Fibroblast of skin of left biceps (primary cell): Measurements from ENCODE around the gene MPZL2.

Source experiments
- DNase-seq, 2 experiments: peaks; one replicate each; pipeline ENCODE4 v3.0.0-alpha.2; 2013; ENCODE audit warnings: low read depth in 2 of 2

The MPZL2 gene

DNA sequence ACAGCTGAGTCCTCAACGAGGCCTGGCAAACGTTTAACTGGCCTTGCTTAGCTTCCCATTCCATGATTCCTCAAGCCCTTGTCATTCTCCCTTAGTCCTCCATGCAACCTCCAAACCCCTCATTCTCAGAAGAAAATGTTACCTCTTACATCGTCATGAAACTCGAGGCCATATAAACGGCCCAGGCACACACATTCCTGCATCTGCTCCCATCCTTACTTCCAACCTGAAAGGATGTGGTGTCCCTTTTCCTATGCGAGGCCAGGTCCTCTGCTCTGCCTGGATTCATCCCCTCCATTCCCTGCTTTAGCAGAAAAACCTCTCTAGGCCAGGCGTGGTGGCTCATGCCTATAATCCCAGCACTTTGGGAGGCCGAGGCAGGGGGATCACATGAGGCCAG is 20.9 kb downstream of the MPZL2 start:
- DNase-seq = no peak

DNA sequence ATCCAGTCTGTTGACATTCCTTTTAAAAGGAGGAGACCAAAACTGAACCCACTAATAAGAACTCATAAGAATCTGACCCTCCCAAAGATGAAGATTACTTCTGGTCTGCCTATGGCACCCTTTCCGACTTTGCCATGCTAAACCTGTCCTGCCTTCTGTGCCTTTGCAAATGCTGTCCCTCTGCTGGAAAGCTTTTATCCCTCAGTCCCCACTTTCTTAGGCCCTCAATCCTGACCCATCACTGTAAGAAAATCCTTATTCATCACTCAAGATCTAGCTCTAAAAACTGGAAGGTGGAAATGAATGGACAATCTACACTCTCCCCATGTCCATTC is 22.4 kb downstream of the MPZL2 start:
- DNase-seq = no peak

DNA sequence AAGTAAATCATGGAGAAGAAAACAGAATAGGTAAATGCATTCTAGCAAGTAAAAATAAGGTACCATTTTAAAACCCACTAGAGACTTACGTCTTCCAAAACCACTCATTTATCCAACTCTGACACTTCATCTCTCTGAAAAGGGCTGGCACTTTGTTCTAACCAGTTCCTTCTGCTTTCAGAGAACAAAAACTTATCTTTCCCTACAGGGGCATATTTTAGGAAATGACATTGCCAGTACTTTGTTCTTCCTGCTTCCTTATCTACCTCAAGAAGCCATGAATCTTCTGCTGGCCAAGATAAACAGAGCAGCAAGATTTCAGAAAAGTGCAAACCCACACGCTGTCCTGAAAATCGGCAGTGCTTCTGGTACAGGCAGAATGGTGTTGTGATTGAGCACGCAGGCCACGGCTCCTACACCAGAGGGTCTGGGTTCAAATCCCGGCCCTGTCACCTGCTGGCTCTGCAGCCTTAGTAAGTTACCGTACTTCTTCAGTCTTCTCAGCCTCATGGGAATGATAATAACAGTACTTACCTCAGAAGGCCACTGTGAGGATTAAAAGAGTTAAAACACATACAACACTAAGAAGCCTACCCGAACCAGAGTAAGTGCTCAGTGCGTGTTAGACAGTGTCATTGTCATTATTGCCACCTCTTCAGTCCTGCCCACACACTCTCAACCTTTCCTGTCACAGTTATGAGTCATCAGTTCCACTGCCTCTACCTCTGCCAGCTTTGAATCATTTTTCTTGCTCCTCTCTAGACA is 22.9 kb downstream of the MPZL2 start:
- DNase-seq = no peak

DNA sequence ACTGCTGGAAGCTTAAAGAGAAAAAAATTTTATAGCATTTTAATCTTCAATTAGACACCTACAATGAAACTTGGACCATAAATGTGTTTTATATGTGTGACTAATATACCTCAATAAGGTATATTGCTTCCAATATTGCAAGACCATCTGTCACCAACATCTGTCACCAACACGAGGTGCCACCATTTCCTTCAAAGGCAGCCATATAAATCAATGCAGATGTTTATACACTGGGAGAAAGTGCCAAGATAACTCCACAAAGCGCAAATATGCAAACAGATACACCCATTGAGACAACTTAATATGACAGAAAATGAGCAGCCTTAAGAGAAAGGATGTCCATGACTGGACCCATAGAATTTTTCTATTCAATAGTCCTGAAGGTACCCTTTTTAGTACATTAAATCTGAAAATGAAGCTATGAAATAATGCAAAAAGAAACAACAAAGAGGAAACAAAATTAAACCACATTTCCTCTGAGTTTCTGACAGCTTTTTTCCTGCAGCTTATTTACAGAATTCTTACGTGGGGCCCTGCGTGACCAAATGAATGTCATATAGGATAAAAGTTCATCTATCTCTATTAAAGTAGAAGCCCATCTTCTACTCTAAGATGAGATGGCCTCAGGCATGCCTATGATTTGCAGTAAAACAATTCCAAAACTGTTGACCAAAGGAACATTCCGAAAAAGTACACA is 24.4 kb downstream of the MPZL2 start:
- no peak for DNase-seq

DNA sequence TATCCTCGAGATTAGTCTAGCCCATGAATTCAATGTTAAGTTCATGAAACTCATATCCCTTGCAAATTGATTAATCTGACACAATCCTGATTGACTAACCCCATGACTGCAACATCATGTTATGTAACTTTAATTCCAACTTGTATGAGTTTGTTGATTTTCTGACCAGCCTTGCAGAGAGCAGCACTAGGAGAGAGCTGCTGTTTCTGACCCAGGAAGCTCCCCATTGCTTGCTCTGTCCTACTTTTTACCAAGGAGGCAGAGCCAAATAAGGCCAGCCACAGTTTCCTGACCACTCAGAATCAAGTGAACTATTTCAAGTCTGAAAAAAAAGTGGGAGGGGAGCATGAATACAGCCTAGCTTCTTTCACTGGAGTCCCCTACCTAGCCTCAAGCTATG is 25.2 kb downstream of the MPZL2 start:
- no peak for DNase-seq

DNA sequence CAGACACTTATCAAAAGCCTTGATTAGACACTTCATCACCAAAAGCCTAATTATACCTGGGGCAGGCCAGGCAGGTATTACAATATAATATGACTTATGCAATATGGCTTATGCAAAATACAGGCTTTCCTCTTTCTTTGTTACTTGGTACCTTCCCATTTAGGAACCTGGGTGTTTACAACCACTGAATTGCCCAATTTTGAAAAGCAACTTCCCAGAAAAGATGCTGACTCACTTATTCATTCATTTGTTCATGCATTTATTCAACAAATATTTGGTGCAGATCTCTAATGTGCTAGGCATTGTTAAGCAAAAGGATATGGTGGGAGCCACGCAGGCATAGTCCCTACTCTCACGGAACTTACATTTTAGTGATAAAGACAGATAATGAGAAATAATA is 25.7 kb downstream of the MPZL2 start:
- no peak for DNase-seq

DNA sequence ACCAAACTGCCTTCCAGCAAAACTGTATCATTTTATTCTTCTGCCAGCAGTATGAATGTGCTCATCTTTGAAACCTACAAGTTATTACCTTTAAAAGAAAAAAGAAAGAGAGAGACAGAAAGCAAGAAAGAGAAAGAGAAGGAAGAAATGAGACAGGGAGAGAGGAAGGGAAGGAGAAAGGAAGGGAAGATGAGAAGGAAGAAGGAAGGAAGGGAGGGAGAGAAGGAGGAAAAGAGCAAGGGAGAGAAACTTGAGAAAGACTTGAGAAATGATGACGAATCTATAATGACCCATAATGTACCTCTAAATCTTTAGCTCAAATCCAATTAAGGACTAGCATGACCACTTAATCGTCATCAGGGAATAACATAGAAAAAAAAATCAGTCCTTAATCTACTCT is 27.9 kb downstream of the MPZL2 start:
- DNase-seq = no peak

DNA sequence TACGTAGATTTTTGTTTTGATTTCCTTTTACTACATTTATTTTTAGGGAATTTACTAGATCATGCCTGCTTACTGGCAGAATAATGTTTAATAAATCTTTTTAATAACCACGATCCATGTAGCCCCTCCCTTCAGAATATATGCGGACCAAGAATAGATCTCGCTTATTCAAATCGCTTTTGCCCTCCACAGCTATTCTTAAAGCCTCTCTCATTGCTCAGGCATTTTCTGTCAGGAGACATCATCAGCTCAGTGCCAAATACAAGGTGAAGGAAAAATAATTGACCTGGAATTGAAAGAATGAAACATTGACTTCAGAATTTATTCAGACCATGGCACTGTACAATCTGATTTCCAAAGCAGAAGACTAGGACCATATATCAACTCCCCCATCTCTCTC is 29.3 kb downstream of the MPZL2 start:
- DNase-seq = no peak

DNA sequence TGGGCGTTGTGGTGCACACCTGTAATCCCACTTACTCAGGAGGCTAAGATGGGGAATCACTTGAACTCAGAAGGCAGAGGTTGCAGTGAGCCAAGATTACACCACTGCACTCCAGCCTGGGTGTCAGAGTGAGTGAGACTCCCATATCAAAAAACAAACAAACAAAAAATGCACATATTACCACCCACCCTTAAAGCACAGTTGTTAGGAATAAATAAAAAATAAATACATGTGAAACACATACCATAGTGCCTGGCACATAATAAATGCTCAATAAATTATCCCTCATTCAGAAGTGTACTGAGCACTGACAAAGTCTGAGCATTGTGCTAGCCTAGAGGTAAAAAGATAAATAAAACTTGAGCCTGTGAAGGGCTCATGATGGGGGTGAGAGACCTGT is 30.2 kb downstream of the MPZL2 start:
- DNase-seq = no peak

DNA sequence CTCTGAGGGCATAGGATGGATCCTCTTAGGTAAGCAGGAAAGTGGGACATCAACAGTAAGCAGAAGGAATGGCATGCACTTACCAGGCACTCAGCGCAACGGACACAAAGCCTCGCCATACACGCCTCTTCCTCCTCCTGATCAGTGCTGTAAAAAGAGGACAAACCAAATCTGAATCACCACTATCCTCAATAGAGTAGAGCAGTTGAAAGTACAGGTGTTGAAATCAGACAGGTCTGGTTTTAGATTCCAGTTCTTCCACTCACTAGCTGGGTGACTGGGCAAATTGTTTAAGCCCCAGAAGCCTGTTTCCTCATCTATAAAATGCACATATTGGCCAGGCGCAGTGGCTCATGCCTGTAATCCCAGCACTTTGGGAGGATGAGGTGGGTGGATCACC is 30.7 kb downstream of the MPZL2 start:
- DNase-seq = no peak

DNA sequence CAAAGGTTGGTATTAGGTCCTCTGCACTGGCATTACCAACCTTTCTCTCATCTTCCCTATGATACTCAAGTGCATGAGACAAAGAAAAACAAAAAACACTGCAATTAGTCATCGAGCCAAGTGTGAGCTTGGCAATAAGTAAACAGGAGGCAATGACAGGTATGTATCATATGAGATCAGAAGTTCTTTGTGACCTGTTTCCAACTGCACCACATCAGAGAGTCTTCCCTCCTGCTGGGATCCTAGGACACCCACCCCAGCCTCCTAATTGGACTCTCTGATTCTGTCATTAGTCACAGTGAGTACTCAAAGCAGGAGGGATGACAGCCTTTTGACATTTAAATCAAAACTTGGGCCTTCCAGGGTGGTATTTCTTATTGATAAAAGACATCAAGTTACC is 31.4 kb downstream of the MPZL2 start:
- no peak for DNase-seq

DNA sequence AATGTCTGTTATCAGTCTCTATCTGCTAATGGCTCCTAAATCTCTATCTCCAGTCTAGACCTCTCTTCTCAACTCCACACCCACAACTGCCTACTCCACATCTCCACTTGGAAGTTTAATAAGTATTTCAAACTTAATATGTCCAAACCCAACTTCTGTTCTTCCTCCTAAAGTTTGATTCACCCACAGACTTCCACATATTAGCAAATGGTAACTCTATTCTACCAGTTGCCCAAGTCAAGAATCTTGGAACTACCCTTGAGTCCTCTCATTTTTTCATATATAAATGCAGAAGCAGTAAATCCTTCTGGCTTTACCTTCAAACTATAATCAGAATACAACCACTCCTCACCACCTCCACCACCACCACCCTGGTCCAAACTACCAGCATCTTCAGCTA is 32.6 kb downstream of the MPZL2 start:
- DNase-seq = no peak

DNA sequence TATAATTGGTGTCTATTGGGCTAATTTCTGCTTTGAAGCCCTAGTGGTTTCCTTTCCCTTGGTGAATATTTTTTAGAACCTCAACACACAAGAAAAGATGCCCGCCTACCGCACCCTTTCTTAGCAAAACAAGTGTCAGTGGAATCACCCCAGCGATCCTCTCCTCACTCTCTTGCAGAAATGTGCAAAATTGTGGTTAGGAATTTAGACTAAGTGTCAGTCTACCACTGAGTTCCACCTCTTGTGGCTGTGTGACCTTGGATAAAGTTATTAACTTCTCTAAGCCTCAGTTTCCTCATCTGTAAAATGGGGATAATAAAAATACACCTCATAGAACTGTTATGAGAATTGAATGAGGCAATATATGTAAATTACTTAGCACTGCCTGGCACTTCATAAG is 34.0 kb downstream of the MPZL2 start:
- DNase-seq = no peak

DNA sequence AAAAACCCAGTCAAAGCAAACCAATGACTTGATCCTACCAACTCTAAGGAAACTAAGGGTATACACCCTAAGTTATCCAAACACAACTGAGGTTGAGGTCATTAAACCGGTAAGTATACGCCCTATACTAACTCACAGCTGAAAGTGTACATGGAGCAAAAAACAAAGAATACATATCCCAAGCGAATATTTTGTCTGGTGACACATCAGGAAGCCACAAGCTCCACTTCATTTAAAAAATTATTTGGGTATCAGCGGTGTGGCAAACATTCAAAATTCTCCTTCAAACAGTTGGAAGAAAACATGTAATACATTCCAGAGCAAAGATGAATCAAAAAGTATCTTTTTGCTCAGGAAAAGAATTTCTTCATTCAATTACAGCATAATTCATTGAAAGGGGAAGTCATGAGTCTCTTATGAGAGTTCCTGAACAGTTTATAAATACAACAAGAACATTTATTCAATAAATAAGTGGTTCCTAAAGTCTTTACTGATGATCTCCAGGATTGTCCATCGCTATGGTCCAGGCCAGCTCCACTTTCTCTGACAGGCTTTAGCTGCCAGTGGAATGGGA is 34.7 kb downstream of the MPZL2 start:
- DNase-seq = no peak

DNA sequence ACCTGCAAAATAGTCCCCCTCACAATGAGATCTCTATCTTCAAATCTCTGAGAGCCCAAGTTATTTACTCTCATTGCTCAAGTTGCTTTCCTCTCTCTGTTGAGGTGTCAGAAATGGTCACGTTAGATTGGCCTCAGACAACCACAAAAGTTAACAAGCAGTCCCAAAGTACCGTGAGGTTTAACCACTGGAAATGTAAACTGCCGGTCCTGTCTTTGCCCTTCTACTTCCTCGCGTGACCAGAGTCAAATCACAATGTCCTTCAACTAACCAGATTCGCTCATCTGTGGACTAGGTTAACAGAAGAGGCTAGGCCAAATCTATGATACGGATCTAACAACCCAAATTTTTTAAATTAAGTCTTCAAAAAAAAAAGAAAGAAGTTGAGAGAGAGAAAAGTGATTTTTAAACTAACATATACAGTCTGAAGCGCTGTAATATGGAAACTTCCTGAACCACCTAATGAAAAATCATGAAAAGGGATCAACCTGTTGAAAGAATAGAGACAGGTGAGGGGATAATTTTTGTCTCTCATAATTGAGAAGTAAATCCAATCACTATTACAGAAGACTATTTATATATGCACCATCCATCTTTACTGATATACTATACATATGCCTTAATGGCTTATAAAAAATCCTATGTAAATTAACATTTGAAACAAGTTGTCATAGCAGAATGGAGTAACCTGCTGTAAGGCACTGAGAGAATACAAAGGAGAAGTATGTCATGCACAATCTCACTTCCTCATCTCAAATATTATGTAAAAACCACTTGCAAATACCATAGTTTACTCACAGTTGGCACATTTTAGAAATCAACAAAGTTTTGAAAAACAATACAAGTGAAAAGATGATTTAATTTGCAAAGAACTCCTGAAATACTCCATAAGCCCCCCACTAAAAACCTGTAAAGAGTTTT is 36.0 kb downstream of the MPZL2 start:
- no peak for DNase-seq

DNA sequence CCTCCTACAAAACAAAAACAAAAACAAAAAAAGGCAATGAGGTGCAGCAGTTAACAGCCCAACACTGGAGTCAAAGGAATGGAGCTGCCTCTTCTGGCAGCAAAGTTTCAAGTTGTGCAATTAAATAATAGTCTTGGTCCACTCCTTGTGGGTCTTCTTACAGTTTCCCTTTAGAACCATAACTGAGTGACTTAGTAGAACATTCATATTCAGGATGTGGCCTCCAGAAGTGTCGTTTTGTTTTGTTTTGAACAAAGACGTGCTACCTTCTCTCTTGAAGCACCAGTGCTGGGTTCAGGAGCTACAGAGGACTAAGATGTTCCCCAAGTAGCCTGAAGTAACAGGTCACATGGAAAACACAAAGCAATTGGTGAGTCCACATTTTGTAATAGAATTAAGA is 37.3 kb downstream of the MPZL2 start:
- no peak for DNase-seq

DNA sequence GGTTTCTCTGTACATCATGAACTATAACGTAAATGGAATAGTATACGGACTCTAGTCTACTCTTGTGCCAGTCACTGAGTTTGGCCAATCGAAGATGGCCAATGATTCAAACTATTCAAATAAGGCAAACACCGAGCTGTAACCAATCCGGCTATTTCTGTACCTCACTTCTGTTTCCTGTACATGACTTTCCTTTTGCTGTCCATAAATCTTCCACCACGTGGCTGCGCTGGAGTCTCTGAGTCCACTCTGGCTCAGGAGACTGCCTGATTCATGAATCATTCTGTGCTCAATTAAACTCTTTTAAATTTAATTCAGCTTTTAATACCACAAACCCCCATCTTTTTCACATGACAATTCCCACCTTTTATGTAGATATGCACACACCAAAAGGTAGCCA is 37.8 kb downstream of the MPZL2 start:
- no peak for DNase-seq

DNA sequence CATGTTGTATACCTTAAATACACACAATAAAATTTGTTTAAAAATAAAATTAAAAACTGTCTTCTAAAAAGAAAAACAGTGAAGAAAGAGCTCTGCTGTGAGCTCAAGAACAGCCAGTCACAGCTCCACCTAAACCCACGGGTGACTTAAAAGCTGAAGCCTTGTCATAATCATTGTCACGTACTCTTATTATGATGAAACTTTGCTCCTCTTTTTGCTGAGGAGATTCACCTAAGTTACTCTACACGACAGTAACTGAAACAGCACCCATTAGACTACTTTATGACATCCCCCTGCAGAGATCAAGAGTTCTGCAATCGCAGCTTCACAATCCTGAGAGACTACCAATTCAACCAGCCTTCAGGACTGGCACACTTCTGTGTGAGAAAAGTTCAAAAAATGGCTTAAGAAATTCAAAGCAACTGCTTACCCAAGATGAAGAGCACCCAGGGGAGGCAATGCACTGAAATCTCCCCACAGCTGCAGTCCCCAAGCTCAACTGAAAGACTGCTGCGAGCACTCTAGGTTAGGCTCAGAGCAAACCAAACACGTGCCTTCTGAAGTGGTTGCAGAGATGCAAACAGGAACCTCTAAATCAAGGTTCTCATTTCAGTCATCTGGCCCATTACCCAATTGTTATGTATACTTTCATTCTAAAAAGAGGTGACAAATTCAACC is 39.4 kb downstream of the MPZL2 start, which contains the start of gene JAML:
Gene JAML (minus strand): TSS at position 501 of the 678 bp plus-strand sequence. CDS start 10,145 bp downstream, outside the sequence.
- DNase-seq = no peak

DNA sequence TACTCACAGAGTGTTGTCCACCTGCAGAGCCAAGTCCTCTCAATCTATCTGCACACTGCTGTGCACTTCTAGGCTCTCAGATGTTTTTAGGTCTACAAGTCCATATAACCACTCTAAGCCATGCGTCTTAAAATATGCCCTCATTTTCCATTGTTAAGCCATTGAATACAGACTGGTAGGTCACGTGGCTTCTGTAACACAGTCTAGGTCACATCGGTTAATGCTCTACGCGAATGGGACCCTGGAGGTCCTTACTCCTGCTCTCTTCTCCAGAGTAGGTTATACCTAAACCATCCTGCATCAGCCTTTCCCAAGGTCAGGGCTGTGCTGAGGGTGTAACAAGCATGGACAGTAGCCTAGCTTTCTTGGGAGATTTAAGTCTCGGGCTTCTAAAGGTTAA is 40.1 kb downstream of the MPZL2 start:
- no peak for DNase-seq

DNA sequence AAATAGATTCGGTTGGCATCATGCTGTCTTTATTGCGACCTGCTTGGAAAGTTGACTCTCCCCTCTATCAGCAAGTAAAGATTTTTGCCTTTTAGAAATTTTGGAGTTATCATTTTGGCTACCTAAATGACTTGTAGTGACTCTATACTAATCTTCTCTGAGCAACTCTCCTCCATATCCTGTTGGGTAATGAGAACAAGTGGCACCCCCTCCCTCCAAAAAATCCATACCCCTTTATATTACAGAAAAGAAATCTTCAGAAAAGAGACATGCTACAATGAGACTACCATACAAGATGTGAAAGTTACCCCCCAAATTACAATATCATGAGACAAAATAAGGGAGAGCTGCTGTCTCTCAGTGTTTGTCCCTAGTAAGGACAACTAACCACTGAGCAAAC is 40.5 kb downstream of the MPZL2 start:
- DNase-seq = no peak

DNA sequence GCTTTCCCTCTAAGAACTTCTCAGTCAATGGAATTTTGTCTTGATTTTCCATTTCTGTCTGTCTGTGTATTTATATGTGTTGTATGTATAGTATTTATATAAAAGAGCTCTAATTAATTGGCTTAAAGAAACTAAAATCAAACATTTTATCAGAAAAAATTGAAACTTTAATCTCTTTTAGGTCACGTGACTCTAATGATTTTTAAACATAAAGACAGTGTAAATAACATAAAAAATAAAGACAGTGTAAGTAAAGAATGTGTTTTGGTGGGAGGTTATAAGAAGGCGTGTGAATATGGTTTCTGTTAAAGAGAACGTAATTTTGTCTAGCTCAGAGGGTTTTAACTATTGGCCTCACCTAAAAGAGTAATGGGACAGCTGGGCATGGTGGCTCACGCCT is 41.7 kb downstream of the MPZL2 start:
- DNase-seq = no peak

DNA sequence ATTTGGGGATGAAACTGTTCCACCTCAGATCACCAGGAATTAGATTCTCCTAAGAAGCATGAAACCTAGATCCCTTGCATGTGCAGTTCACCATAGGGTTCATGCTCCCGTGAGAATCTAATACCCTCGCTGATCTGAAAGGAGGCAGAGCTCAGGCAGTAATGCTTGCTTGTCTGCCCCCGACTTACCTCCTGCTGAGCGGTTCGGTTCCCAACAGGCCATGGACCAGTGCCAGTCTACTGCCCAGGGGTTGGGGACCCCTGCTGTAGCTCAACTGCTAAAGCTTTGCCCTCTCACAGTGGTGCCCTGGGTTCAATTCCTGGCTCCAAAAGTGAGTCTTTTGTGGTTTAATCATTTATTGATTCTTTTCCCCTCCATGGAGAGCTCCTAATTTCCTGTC is 42.7 kb downstream of the MPZL2 start:
- no peak for DNase-seq
